Uterus (tissue), 4 donors: Measurements from ENCODE around the gene SMPX. TPM values are rescaled to one million over a fixed set of nuclear protein-coding genes. Genes with fewer than 3 reads are reported as not detected.

Experiments used
- DNase-seq, 2 donors: peaks; one replicate each; pipeline ENCODE4 v3.0.0-alpha.2; 2019 to 2020
- H3K27ac ChIP-seq, 2 donors: fragments of 200-600 bp; sonication (generic); 1 replicate in 1 of 2; 2 replicates in 1 of 2; pipeline ENCODE4 v1.5.1; 2016 to 2018
- H3K27me3 ChIP-seq, 2 donors: fragments of 200-600 bp; sonication (generic); one replicate each; pipeline ENCODE4 v1.5.1; 2018 to 2019; ENCODE audit warnings: control low read depth in 1 of 2
- H3K36me3 ChIP-seq, 2 donors: fragments of 200-600 bp; sonication (generic); one replicate each; pipeline ENCODE4 v1.5.1; 2019; ENCODE audit warnings: control low read depth in 1 of 2
- H3K4me1 ChIP-seq, 2 donors: fragments of 200-600 bp; sonication (generic); one replicate each; pipeline ENCODE4 v1.5.1; 2018 to 2019; ENCODE audit warnings: control low read depth in 1 of 2
- H3K4me3 ChIP-seq, 2 donors: fragments of 200-600 bp; sonication (generic); 1 replicate in 1 of 2; 2 replicates in 1 of 2; pipeline ENCODE4 v1.5.1; 2018 to 2019; ENCODE audit warnings: mild to moderate bottlenecking in 1 of 2
- H3K9me3 ChIP-seq, 2 donors: fragments of 200-600 bp; sonication (generic); one replicate each; pipeline ENCODE4 v1.5.1; 2019; ENCODE audit warnings: control low read depth in 1 of 2
- POLR2A ChIP-seq, 2 donors: fragments of 450-650 bp; IDR thresholded peaks; one replicate each; pipeline ENCODE4 v1.6.1; 2016; ENCODE audit warnings: antibody characterized with exemption in 2 of 2, mild to moderate bottlenecking in 1 of 2, moderate library complexity in 1 of 2
- intact Hi-C: fragments of 100-400 bp; cut with DNase I; formaldehyde crosslinking; loops from one replicate; pipeline ENCODE4 v1.15.1; 2023; ENCODE audit warnings: low total_unique reads
- total RNA-seq, 4 donors: library from RNA; depleted of rRNA in 3 of 4; stranded (reverse); fragments of >200 nt in 3 of 4; gene quantifications; one replicate each; pipeline versions ENCODE4 v1.1.0 to v1.2.4, GENCODE V29; 2014 to 2023
- TF ChIP-seq, protein P1 (sequence below), 4 experiments: fragments of 200-600 bp in 2 of 4; fragments of 450-650 bp in 2 of 4; sonication (generic) in 2 of 4; IDR thresholded peaks; one replicate each; pipeline ENCODE4 v1.5.1; 2016 to 2019; ENCODE audit warnings: antibody characterized with exemption in 4 of 4, mild to moderate bottlenecking in 2 of 4, moderate library complexity in 1 of 4
- donor health status: DM: yes; HTN: yes; CAD: no.

The SMPX gene
- total RNA-seq, 4 donors from 2014 or later, result 0.62 to 1.2 TPM; not detected in 2

DNA sequence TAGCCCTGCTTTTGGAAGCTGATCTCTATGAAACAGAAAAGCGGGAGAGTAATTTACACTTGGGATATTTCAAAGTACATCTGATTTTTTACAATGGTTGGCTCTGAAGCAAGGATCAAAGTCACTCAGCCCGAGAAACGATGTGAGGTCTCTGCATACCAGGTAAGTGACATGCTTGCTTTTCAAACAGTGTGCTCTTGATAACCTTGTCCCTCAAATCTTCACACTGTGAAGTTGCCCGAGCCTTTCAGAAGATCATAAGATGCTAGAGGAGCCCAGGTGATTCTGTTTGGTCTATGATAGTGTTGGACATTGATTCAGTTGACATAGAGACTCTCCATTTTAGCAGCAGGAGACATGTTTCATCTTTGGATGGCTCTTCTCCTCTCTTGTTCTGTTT, 52.7 kb downstream of the SMPX start:
- H3K36me3 ChIP-seq, result no peaks in the 10 kb centered on the region
- no peak overlapping the region for H3K27ac ChIP-seq
- TF ChIP-seq, protein P1, sequence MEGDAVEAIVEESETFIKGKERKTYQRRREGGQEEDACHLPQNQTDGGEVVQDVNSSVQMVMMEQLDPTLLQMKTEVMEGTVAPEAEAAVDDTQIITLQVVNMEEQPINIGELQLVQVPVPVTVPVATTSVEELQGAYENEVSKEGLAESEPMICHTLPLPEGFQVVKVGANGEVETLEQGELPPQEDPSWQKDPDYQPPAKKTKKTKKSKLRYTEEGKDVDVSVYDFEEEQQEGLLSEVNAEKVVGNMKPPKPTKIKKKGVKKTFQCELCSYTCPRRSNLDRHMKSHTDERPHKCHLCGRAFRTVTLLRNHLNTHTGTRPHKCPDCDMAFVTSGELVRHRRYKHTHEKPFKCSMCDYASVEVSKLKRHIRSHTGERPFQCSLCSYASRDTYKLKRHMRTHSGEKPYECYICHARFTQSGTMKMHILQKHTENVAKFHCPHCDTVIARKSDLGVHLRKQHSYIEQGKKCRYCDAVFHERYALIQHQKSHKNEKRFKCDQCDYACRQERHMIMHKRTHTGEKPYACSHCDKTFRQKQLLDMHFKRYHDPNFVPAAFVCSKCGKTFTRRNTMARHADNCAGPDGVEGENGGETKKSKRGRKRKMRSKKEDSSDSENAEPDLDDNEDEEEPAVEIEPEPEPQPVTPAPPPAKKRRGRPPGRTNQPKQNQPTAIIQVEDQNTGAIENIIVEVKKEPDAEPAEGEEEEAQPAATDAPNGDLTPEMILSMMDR (IDR thresholded peaks at IDR 0.05), result no peak
- TF ChIP-seq POLR2A (IDR thresholded peaks at IDR 0.05), result no peak
- no peak overlapping the region for H3K4me3 ChIP-seq
- no peaks in the 10 kb centered on the region for H3K9me3 ChIP-seq
- H3K4me1 ChIP-seq, result no peaks in the 10 kb centered on the region
- no peaks in the 10 kb centered on the region for H3K27me3 ChIP-seq
- intact Hi-C loops, result no loop called here
- no peak for DNase-seq

DNA sequence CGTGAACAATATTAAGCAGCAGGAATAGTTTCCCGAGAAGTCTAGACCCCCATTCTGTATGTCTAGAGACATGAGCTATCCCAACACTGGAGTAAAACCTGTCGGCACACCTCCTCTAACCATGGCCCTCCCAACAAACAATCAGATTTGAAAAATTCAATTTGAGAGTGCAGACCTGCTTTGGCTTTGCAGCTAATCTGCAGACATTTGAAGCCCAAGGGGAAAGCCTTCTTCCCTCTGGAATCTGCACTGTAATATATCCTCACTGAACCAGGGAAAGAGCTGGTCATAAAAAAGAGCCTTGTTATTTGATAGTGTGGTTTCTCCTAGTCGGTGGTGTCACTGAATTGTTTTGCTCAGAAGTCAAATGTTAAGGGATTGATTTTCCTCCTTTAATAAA, 55.2 kb downstream of the SMPX start:
- DNase-seq, result no peak
- TF ChIP-seq, protein P1 (IDR thresholded peaks at IDR 0.05), result no peak
- no peak for TF ChIP-seq POLR2A (IDR thresholded peaks at IDR 0.05)
- intact Hi-C loops, result no loop called here
- H3K4me3 ChIP-seq, result no peak overlapping the region
- H3K4me1 ChIP-seq, result no peaks in the 10 kb centered on the region
- H3K36me3 ChIP-seq, result no peaks in the 10 kb centered on the region
- H3K9me3 ChIP-seq, result no peaks in the 10 kb centered on the region
- H3K27me3 ChIP-seq, result no peaks in the 10 kb centered on the region
- H3K27ac ChIP-seq, result no peak overlapping the region

DNA sequence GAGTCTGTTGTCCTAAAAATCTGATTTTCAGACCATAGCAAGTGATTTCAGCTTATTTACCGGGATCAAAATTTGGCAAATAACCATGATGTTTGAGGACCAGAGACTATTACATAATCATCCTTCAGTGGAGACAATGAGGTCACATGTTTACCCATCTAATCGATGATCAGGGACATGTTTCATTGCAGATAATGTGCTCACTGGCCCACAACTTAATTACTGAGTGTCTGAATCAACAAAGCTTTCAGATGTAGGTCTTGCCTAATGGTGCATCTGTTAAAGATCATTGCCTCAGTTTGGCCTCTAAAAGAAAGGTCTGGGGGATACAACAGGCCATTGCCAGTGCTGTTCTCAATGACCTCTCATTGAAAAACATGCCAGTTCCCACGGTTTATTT, 56.9 kb downstream of the SMPX start:
- TF ChIP-seq POLR2A (IDR thresholded peaks at IDR 0.05), result no peak
- TF ChIP-seq, protein P1 (IDR thresholded peaks at IDR 0.05), result no peak
- DNase-seq, result no peak
- no peaks in the 10 kb centered on the region for H3K27me3 ChIP-seq
- H3K9me3 ChIP-seq, result no peaks in the 10 kb centered on the region
- intact Hi-C loops, result no loop called here
- no peaks in the 10 kb centered on the region for H3K4me1 ChIP-seq
- H3K36me3 ChIP-seq, result no peaks in the 10 kb centered on the region
- no peak overlapping the region for H3K27ac ChIP-seq
- no peak overlapping the region for H3K4me3 ChIP-seq

DNA sequence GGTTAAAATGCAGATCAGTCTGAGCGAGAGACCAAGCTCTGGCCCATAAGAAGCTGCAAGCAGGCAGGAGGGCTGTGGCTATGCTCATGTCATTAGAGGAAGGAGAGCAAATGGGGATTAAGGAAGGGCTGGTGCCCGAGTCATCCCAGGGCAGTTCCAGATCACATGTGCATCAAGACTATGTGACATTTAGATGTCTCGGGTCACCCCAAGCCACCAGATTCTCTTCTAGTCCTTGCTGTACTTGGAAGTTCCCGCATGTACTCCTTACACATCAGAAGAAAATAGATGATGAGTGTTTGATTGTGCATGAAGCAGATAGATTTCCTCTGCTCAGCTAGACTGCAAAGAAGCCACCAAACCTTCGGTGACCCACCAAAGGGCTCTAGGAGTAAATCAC, 57.6 kb downstream of the SMPX start:
- Histone ChIP-seq H3K36me3 (no peaks in the 10 kb centered on the region), H3K27me3 (no peaks in the 10 kb centered on the region), H3K9me3 (no peaks in the 10 kb centered on the region), H3K4me3 (no peak overlapping the region), H3K4me1 (no peaks in the 10 kb centered on the region), H3K27ac (no peak overlapping the region)
- DNase-seq, result no peak
- TF ChIP-seq POLR2A (IDR thresholded peaks at IDR 0.05), result no peak
- TF ChIP-seq, protein P1 (IDR thresholded peaks at IDR 0.05), result no peak
- intact Hi-C loops, result no loop called here

DNA sequence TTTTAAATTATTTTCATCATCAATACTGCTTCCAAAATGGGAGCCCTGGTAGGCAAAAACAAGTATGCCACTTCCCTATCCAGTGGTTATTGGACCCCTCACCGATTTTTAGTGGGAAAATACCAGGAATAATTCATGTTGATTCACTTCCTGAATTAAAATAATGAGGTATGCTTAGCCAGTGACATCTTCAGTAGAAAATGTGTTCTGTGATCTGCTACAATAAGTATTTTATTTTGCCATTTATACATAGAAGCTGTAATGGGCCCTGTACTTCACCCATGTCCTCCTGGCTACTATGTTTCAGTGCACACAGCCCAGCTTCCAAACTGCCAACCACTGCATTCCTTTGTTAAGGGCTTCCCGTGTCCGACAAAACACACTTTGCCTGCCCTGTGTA, 58.8 kb downstream of the SMPX start:
- DNase-seq, result no peak
- Histone ChIP-seq H3K4me3 (no peak overlapping the region), H3K9me3 (no peaks in the 10 kb centered on the region), H3K27ac (no peak overlapping the region), H3K27me3 (no peaks in the 10 kb centered on the region), H3K36me3 (no peaks in the 10 kb centered on the region), H3K4me1 (no peaks in the 10 kb centered on the region)
- no peak for TF ChIP-seq POLR2A (IDR thresholded peaks at IDR 0.05)
- TF ChIP-seq, protein P1 (IDR thresholded peaks at IDR 0.05), result no peak
- intact Hi-C loops, result no loop called here
